Stimulated activated CD4-positive, alpha-beta T cell treated with anti-CD3 and anti-CD28 coated beads, TNF-alpha, amount 100 ng/mL, for 1 hour (primary cell): ENCODE measurements around the gene FRMD4A.
"Not testable (repeated sequence)": the region's sequence is repeated elsewhere in the genome, so short reads cannot be mapped to it uniquely, and the experiment has no call there.

Experiments used
- DNase-seq, 3 donors: peaks; one replicate each; pipeline ENCODE4 v3.0.0-alpha.2; 2020; ENCODE audit warnings: low read depth in 3 of 3, low spot score in 1 of 3

The FRMD4A gene

DNA sequence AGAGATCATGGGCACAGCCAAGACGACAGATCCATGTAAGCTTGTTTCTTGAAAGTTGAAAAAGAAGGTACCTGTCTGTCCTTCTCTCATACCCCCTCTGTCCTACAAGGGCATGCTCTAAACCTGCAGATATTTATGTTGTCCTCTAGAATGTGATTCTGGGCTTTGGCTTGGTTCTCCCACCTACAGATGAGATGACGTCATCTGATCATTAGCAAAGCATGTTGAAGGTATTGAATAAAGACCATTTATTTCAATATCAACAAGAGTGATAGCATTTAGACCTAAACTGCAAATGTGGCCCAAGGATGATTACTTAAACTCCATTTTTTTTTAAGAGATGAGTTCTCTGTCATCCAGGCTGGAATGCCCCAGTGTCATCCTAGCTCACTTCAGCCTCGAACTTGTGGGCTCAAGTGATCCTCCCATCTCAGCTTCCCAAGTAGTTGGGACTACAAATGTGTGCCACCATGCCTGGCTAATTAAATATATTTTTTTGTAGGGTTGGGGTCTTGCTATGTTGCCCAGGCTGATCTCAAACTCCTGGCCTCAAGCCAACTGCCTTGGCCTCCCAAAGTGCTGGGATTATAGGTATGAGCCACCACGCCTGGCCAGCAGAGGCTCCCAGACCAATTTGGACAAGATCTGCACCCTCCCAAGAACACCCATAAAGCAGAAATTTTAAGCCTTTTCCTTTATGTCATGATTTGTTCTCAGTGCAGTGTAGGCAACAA is 559.8 kb downstream of the FRMD4A start:
- DNase-seq = no peak

DNA sequence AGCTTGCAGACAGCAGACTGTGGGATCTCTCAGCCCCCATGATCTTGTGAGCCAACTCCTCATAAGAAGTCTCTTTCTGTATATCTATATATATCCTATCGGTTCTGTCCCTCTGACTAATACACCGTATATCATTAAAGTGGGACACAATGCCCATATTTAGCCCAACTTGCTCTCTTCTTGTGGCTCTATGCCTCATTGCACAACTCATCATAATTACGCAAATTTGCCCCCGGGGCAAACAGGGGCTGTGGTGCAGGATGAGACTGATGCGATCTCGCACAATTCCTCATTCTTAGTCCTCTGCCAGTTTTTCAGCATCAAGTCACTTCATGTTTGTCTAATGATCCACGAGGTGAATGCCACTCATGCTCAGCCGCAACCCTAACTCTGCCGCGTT is 560.8 kb downstream of the FRMD4A start:
- DNase-seq = no peak

DNA sequence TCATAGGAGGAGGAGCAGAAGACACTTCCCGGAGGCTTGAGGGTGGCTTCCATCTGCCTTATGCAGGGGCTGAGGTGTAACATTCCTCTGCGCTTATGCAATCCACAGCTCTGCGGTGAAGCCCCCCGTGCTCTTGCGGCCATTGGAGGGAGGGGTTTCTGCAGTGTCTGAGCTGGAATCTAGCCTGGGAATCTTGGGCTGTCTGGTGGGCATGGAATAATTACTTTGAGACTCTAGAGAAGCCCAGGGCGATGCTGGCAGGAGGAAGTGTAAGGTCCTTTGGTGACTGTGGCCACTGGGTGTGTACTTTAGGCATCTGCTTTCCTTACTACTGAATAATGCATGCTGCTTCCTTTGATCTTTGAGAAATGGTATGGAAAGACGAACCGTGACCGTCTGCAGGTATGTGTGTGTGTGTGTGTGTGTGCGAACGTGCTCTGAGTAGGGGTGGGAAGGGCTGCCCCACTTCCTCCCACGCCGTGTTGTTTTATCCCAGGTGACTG is 563.0 kb downstream of the FRMD4A start:
- no peak for DNase-seq

DNA sequence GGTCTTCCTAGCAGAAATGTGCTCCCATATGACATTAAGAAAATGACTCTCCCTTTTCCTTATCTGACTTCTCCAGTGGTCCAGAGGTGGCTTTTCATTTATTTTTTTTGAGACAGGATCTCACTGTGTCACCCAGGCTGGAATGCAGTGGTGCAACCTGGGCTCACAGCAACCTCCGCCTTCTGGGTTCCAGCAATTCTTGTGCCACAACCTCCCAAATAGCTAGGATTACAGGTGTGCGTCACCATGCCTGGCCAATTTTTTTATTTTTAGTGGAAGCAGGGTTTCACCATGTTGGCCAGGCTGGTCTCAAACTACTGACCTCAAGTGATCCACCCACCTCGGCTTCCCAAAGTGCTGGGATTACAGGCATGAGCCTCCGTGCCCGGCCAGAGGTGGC is 563.6 kb downstream of the FRMD4A start:
- not testable (repeated sequence) for DNase-seq

DNA sequence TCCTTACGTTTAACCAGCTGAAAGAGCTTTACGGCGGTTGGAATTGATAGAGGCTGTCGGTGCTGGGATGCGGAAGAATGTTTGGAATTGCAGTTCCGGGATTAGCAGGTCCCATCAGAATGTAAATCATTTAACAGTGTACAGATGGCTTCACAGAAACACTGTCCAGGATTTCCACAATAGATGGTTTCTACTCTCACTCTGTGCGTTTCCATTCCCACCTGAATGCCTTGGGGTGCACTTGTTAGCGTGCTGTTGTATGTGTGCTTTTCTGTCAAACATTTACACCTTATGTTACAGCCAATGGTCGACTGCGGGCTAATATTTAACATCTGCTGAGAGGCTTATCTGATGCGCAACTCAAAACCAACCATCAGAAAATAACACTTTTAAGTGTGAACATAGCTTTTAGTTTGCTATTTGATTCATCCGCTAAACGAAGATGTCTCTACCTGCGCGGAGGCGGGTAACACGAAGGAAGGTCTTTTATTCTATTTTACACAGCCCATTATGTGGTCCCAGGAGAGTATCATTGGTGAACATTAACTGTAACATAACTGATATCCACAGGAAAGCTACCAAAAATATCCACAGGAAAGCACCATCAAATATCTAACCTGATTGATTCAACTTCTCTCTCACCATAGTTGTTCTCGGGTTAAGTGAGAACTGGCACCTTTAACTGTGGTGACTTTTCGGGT is 564.9 kb downstream of the FRMD4A start:
- DNase-seq = no peak

DNA sequence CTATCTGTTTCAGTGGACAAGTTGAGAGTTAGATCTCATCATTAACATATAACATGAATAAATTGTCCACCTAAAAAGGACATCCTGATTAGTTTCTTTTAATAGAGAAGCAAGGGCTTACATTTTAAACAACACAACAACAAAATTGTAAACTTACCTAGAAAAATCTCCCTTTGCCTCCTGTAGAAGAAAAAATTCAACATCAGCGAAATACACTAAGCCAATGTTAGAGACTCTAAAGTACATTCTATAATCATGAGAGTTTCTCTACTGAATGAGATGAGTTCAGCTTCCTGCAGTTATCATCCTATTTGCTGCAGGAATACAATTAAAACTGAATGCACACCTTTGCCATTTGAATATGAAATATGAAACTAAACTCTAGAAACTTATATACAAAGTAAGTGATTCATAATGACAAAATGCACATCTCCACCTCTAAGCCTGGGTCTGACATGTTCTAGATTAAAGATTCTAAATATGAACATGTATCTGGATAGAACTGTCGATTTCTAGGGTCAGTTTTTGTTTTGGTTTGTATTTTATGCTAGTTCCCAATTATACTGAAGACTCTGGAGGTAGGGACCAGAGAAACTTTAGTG is 569.1 kb downstream of the FRMD4A start:
- DNase-seq = no peak

DNA sequence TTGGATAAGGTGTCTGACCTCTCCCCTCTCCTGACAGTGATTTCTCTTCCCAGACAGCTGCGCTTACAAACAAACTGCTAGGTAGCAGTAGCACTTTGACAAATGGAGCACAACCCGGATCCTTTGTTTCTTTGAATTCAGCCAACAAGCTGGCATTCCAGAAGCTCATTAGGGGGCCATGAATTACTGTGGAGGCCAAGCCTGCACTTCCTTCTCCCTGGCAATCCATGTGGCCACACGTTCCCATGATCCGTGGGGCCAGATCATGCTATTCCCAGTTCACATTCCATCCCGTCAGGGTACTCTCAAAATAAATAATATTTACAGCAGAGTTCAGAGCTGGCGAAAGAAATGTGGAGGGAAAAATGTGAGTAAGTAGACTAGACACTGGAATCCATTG is 571.6 kb downstream of the FRMD4A start:
- DNase-seq = no peak

DNA sequence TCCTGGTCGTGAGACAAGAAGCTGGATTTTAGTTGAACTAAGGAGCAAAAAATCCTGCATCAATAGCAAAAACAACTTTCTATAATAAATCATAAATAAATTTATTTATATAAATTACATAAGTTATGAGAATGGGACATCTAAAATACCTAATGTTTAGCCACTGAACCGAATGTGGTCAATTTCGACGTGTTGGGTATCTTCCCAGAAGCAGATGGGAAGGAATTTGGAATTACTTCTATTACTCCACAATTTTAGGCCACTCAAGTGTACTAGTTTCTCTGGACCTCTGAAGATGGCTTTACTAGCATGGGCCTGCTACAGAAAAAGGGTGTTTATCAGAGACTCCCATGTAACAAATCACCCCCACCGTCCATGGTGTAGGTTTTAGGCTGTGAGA is 572.0 kb downstream of the FRMD4A start:
- DNase-seq = no peak

DNA sequence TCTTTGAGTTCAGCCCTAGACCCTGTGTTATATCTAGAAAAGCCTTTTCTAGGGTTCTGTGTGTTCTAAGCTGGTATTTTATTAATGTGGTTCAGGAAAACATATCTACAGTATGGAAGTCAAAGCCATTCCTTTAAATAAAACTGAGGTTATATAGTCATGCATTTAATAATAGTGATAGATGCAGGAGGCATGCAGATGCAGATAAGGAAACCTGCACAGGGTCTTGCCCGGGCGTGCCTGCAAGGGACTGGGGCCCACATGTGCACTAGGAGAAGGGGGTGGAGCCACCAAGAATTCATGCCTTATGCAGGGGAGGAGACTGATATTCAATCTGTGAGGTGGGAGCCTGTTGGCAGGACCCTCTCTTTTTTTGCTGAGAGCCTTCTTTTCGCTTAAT is 572.4 kb downstream of the FRMD4A start:
- DNase-seq = no peak

DNA sequence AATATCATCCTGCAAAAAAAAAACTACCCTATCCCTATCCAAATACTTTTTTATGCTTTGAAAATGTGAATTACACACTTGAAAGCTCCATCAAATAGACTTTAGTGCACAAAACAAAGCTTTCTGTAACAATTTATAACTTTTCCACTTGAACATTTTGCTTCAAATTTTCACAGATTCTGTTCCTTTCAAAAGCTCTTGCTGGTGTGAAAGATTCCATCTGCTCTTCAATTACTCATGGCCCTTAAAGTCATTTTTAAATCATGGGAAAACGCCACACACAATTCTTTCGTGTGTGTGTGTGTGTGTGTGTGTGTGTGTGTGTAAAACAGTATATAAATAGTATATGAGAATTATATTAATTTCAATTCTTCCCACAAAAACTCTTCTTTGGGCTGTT is 576.4 kb downstream of the FRMD4A start:
- DNase-seq = no peak

DNA sequence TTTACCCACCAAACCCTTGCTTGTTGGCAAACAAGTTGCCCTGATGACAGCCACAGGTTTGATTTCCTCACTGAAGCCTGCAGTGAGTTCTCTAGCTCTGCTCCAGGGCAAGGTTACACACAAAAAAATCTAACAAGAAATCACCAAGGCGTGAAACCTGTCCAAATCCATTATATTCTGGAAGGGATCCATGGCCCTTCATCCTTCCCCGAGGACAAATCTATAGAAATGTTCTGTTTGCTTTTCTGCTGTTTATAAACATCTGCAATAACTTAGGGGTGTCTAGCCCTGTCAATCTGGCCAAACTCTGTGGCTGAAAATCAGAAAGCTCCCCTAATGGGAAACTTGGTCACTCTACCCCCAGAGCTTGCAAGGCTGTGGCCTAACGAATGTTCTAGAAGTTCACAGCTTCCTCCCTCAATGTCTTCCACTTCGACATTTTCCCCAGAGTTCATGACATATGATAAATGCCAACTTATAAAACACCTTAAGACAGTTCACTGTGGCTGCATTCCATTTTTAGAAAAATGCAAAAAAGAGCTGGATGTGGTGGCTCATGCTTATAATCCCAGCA is 579.4 kb downstream of the FRMD4A start:
- no peak for DNase-seq

DNA sequence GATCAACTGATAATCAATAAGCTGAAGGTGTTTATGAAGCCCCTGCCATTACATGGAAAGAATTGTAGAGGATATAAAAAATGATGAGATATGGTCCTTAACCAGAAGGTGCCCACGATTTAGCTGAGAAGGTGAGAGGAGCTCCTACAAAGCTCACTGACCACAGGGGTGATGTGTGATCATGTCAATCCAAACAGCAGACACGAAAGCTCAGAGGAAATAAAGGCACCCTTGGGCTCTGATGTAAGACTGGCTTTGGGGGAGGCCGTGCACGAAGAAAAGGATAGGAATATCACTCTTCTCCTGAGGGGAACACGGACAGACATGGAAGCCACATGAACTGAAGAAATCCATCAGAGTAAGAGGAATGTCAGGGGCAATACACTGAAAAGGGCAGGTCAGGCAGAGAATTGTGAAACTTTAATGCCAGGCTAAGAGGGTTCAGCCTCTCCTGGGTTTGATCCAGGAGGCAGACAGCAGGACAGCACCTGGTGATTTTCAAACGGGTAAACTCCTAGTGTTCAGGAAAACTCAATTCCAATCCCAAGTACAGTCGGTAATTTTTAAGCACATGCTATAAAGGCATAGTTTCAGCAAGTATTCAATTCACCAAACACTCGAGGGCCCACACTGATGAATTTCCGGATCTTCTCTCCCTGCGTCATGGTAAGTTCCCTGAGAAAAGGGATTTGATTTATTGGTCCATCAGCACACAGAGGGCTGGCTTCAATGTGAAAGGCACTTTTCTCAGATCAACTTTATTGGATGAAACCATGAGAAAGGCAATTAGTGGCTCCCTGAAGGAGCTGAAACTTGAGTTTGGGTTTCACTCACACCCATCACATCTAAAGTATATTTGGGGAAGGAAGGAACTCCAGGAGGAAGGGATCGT is 580.2 kb downstream of the FRMD4A start:
- DNase-seq = no peak

DNA sequence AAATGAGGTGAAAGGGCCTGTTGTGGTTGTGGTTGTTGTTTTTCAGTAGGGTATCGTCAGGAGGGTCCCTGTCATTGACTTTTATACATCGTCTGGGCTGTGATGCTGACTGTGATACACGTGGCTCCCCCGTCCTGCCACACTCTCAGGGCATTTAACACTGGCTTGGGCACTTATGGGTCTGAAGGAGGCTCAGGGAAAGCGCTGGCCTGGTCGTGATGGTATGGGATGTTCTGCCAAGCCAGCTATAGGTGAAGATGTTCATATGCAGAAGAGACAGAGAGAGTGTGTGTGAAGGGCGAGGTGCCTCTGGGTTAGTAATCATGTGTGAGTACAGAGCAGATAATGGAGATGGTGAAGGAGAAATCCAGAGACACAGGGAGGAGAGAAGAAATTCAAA is 585.5 kb downstream of the FRMD4A start:
- DNase-seq = no peak

DNA sequence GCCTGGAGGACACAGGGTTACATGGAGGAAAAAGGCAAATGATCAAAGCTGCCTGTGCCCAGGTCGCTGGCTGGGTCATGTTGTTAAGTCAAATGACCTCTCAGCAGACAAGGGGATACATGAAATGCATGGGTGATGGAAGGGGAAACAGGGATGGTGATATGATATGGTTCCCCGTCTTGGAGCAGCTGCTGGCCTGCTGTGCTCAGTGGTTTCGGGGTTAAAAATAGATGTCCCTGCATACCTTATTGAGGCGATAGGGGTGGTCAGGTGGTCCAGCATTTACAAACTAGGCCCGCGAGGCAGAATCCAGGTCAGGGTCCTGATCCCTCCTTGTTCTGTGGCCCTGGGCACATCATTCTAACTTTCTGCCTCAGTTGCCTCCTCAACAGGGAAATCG is 586.8 kb downstream of the FRMD4A start:
- no peak for DNase-seq

DNA sequence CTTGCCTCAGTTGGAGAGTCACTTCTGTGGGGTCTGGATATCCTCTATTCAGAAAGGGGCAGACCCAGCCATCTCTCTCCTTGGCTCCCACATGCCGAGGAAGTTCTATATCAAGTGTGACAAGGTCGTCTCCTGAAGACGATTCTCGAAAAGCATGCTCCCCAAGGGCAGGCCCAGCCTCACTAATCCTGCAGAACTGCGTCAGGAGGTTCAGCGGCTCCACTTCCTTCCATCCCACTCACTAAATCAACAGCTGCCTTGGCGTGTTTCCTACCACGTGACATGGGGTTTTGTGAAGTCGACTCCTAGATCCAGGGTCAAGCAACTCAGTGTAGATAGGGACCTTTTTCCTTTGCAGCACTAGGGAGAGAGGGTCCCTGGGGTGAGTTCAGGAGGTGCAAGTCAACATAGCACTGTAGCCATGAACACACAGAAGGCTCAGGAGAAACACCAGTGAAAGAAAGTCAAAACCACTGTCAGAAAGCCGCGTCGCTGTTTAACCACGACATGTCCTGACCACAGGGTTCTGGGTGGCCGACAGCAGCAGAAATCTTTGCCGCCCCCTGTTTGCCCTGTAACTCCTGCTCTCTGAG is 587.5 kb downstream of the FRMD4A start:
- no peak for DNase-seq

DNA sequence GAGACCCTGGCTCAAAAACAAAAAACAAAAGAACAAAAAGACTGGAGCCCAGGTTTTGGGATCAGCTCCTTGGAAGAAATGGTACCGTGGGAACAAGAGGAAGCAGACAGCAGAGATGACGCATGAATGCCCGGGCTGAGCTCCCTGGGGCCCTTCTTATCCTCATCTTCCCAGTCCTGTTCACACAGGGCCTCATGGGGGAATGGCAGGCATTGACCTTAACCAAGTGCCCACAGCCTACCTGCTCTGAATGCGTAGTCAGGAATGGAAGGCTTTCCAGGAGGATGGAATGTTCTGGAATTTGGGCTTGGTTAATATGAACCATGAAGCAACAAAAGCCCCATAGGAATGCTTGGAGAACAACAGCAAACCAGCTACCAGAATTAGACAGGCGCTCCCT is 589.3 kb downstream of the FRMD4A start:
- no peak for DNase-seq

DNA sequence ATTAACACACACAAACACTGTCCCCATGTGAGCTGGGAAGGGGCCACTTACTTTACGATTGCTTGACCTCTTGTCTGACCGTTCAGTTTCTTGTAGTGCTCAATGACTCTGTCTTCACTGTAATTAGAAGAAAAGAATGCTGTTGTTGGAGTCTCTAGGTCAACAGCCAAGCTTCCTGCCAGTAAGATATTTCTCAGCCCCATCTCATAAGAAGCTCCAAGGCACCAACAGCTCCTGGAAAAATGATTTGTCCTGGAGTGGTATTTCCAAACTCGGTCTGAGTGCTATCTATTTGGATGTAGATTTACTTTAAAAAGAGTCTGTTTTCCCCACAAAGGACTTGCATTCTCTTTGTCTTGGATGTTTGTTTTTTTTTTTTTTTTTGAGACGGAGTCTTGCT is 590.3 kb downstream of the FRMD4A start:
- no peak for DNase-seq

DNA sequence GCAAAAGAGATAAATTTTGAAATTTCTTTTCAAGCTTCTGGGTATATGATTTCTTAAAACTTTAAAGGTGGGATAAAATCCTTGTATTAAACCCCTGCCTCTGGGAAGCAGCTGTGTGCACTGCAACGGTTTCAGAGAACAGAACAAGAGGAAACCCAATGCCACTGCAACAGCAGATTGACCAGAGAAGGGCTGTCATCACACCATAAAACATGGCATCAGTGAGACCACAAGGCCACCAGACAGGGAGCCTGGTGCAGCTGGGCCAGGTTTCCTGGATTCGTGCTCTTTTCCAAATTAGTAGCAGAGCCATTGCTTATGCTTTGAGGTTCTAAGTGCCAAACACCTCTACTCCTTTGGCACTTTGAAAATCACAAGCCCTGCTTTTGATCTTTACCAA is 591.5 kb downstream of the FRMD4A start:
- no peak for DNase-seq

DNA sequence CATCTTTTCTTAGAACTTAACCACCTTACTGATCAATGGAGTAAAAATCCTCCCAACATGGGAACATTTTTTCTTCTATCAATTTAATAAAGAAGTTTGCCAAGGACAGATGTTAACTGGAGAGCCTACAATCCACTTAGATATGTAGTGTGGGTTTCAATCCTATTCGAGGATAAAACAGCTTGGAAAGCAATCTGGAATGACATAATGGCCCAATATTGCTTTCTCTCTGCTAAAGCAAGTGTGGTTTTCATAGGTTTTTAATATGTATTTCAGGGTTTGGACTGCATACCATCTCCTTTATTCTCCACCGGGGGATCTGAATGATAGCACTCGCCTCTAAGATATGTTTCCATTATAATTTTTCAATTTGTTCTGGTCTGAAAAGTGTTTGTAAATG is 594.2 kb downstream of the FRMD4A start:
- no peak for DNase-seq

DNA sequence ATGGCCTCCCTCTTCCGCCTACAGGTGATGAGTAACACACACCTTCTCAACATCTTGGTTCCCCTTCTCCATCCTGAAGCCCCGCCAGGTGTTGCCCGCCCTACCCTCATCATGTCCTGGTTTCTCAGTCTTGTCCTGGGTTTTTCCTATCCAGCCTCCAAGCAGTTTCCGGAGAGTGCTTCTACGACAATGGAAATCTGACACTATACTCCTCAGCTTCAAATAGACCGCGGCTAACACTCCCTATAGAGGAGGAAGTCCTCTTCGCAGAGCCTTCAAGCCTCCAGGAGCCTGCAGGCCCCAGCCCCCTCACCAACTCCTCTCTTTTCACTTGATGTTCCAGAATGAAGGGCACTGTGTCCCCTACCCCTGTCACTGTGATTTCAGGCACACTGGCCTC is 596.6 kb downstream of the FRMD4A start:
- no peak for DNase-seq

DNA sequence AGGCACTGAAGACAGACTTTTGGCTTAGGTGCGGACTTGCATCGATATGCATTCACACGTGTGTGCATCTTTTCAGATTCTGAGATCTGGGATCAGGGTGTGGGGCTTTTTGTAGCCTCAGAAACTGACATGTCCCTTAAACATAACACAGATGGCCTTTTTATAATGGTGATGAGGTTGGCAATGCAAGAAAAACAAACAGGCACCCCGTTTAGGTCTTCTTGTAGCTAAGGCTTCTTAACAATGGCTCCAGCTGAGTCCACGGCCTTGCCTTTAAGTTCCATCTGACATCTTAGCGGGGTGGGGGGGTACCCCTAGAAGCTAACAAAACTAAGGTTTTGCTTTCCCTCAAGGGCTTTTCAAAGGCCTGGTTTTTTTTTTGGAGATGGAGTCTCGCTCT is 597.7 kb downstream of the FRMD4A start:
- DNase-seq = no peak
